Thymus (tissue), 11 donors: ENCODE data around the gene OXGR1. TPM values are rescaled to one million over a fixed set of nuclear protein-coding genes. Genes with fewer than 3 reads are reported as not detected.

Source experiments
- DNase-seq, 9 donors: peaks; one replicate each; pipeline ENCODE4 v3.0.0-alpha.2; 2013; ENCODE audit warnings: low spot score in 9 of 9, low read depth in 6 of 9, missing footprints in 1 of 9
- H3K27ac ChIP-seq, 2 donors: one replicate each; pipeline ENCODE4 v1.5.1; 2013; ENCODE audit warnings: control low read depth in 1 of 2, low read depth in 1 of 2, low read length in 1 of 2, mild to moderate bottlenecking in 1 of 2, moderate library complexity in 1 of 2
- H3K27me3 ChIP-seq, 2 donors: one replicate each; pipeline ENCODE4 v1.5.1; 2013; ENCODE audit warnings: low read length in 1 of 2; ENCODE audit not compliant: control insufficient read depth in 2 of 2, insufficient read depth in 1 of 2
- H3K36me3 ChIP-seq, 2 donors: one replicate each; pipeline ENCODE4 v1.5.1; 2013; ENCODE audit warnings: low read length in 1 of 2, mild to moderate bottlenecking in 1 of 2, moderate library complexity in 1 of 2; ENCODE audit not compliant: control insufficient read depth in 2 of 2, insufficient read depth in 2 of 2
- H3K4me1 ChIP-seq, 2 donors: one replicate each; pipeline ENCODE4 v1.5.1; 2013; ENCODE audit warnings: low read length in 2 of 2; ENCODE audit not compliant: control insufficient read depth in 2 of 2, insufficient read depth in 2 of 2
- H3K4me3 ChIP-seq, 2 donors: one replicate each; pipeline ENCODE4 v1.5.1; 2013; ENCODE audit warnings: low read length in 2 of 2, control low read depth in 1 of 2, mild to moderate bottlenecking in 1 of 2
- H3K9me3 ChIP-seq, 2 donors: one replicate each; pipeline ENCODE4 v1.5.1; 2013; ENCODE audit warnings: low read length in 1 of 2, mild to moderate bottlenecking in 1 of 2; ENCODE audit not compliant: control insufficient read depth in 2 of 2, insufficient read depth in 1 of 2
- WGBS: extraction: QIAGEN DNeasy Blood & Tissue Kit; methylation state at CpG from one replicate; pipeline ENCODE4 v1.1.7; 2013; 5-methylcytosine and 5-hydroxymethylcytosine counted together
- polyA plus RNA-seq: library from polyadenylated mRNA; stranded (reverse); fragments of 200-250 nt; gene quantifications from one replicate; pipeline ENCODE4 v1.2.3, GENCODE V29; 2013
- total RNA-seq: library from RNA; stranded (reverse); fragments of 120-200 nt; gene quantifications from one replicate; pipeline ENCODE4 v1.2.4, GENCODE V29; 2013
- donor health status: healthy.

Gene OXGR1
- total and polyA plus RNA-seq, 2 donors, result 0.23 to 0.47 TPM

- no peaks in the 10 kb centered on the region for H3K4me1 ChIP-seq
- no peak overlapping the region for H3K27ac ChIP-seq
- no peaks in the 10 kb centered on the region for H3K36me3 ChIP-seq
- H3K9me3 ChIP-seq, result no peaks in the 10 kb centered on the region
- no peaks in the 10 kb centered on the region for H3K27me3 ChIP-seq
- WGBS, result 57% methylated on average over 5 of the region's 5 CpGs
- no peak overlapping the region for H3K4me3 ChIP-seq
- DNase-seq, result peak in 1 of 9 donors; percentile 2
These were observed 35.9 kb downstream of the OXGR1 start for GRCh38 chr13:96958286-96958891.

DNA sequence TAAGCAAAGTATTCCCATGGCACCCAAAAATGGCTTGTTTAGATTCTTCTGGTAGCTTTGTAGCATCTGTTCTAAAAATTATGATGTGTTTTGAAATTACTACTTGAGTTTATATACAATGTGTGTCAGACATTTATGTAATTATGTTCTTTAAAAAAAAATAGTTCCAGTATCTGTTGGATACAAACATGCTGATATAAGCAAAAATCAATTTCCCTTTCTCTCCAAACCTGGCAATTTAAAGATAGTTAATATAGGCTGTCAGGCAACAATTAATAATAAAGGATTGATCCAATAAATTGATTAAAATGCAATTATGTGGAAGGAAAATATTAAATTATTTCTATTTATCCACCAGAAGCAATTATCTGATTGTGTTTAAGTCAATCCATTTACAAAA lies 41.7 kb downstream of the OXGR1 start:
- no peaks in the 10 kb centered on the region for H3K4me1 ChIP-seq
- H3K9me3 ChIP-seq, result no peaks in the 10 kb centered on the region
- no peak overlapping the region for H3K4me3 ChIP-seq
- no peak overlapping the region for H3K27ac ChIP-seq
- no peak for DNase-seq
- H3K36me3 ChIP-seq, result no peaks in the 10 kb centered on the region
- no peaks in the 10 kb centered on the region for H3K27me3 ChIP-seq

DNA sequence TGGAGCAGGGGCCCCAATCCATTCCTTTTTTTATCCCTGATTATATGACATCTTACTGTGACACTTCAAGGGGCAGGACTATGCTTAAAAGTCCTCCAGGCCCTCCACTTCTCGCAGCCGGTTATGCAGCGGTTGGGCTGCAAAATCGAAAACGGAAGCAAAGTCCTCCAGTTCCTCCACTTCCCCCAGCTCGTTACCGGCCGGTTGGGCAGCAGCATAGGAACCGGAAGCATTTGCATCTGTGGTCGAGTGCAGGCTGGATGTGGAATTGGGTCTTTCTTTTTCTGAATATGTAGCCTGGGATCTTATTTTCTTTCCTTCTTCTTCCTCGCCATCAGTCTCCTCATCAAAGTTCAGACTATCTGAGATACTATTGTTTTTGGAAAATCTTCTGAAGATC lies 46.1 kb downstream of the OXGR1 start:
- Histone ChIP-seq H3K4me3 (no peak overlapping the region), H3K27me3 (no peaks in the 10 kb centered on the region)
- 96% methylated on average over 11 of the region's 11 CpGs for WGBS

DNA sequence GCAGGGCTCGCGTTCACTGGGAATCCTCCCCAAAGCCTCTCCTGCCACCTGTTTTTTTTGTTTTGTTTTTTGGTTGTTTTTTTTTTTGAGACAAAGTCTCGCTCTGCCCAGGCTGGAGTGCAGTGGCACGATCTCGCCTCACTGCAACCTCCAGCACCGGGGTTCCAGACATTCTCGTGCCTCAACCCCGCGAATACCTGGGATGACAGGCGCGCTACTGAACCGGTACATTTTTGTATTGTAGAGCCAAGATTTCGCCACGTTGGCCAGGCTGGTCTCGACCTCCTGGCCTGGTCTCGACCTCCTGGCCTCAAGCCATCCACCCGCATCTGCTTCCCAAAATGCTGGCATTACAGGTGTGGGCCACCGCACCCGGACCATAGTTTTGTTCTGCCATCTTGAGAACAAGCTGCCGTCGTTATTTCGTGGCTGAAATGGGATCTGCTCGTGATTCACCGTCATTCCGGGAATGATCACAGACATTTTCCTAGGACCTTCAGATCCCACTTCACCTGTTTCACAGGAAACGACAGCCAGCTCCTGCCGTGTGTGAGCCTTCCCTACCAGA lies 46.8 kb downstream of the OXGR1 start:
- no peaks in the 10 kb centered on the region for H3K4me1 ChIP-seq
- H3K4me3 ChIP-seq, result no peak overlapping the region
- WGBS, result 96% methylated on average over 27 of the region's 27 CpGs
- H3K27ac ChIP-seq, result no peak overlapping the region
- no peaks in the 10 kb centered on the region for H3K36me3 ChIP-seq
- no peaks in the 10 kb centered on the region for H3K9me3 ChIP-seq
- DNase-seq, result no peak
- H3K27me3 ChIP-seq, result no peaks in the 10 kb centered on the region

More for the DNA sequence above, 46.1 kb downstream of the OXGR1 start:
- no peak for DNase-seq
- no peaks in the 10 kb centered on the region for H3K4me1 ChIP-seq
- no peak overlapping the region for H3K27ac ChIP-seq
- H3K9me3 ChIP-seq, result no peaks in the 10 kb centered on the region
- no peaks in the 10 kb centered on the region for H3K36me3 ChIP-seq

DNA sequence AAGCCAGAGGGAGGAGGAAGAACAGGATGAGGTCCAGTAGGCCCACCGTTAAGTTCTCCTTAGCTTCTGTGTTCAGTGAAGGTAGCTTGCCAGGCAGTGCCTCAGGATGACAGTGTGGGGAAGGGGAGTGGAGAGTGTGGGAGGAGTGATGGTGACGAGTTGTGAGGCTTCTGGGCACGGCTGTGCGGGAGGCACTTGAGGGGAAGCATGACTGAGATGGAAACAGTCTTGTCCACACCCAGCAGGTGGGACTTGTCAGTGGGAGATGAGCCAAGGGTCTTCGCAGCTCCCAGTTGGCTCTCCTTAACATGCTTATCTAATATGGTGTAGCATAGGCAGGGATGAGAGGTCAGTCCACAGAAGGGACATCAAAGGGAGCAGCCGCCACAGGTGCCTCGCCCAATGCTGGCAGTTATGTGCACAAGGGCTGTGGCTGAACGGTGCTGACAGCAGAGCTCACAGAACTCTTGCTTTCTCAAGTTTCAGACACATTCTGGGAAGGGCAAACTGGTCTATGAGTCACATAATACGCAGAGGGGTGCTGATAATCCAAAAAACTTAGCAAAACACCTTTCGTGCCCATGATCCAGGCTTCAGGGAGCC lies 47.5 kb downstream of the OXGR1 start:
- no peaks in the 10 kb centered on the region for H3K36me3 ChIP-seq
- no peak overlapping the region for H3K4me3 ChIP-seq
- H3K9me3 ChIP-seq, result no peaks in the 10 kb centered on the region
- no peak overlapping the region for H3K27ac ChIP-seq
- no peaks in the 10 kb centered on the region for H3K27me3 ChIP-seq
- WGBS, result 90% methylated on average over 10 of the region's 10 CpGs
- no peaks in the 10 kb centered on the region for H3K4me1 ChIP-seq
- no peak for DNase-seq

DNA sequence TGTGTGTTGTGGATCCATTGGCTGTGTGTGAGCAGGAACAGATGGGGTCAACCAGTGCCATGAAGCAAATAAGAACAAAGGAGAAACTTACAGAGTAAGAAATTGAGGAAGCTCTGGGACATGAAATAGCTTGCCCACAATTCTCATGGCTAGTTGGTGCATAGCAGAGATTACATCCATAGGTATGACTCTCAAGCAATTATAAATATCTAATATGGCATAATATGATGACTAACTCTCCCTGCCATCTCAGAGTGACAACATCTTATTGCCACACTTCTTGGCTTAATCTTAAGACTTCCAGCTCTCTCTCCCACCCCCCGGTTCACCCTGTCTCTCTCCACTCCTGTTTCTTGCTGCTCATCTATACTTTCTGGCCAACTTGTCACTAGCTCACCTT lies 53.3 kb downstream of the OXGR1 start:
- Histone ChIP-seq H3K36me3 (no peaks in the 10 kb centered on the region), H3K4me1 (no peaks in the 10 kb centered on the region), H3K4me3 (no peak overlapping the region), H3K27ac (no peak overlapping the region), H3K27me3 (no peaks in the 10 kb centered on the region), H3K9me3 (no peaks in the 10 kb centered on the region)
- no peak for DNase-seq
- 95% methylated on average over 1 of the region's 1 CpG for WGBS

- H3K9me3 ChIP-seq, result no peaks in the 10 kb centered on the region
- DNase-seq, result no peak
- H3K27ac ChIP-seq, result no peak overlapping the region
- no peaks in the 10 kb centered on the region for H3K27me3 ChIP-seq
- no peaks in the 10 kb centered on the region for H3K4me1 ChIP-seq
- no peaks in the 10 kb centered on the region for H3K36me3 ChIP-seq
- no peak overlapping the region for H3K4me3 ChIP-seq
- 89% methylated on average over 3 of the region's 3 CpGs for WGBS
These were observed 58.4 kb downstream of the OXGR1 start for GRCh38 chr13:96935901-96936300.

Other genes starting within 250 kb of the OXGR1 start
- gene MBNL2, start 227.9 kb upstream of the OXGR1 start, total RNA-seq, result 27.1 TPM
- gene MBNL2, start 227.9 kb upstream of the OXGR1 start, polyA plus RNA-seq, result 22.7 TPM